ENCODE measurements around the gene METTL3.

Gene METTL3

DNA sequence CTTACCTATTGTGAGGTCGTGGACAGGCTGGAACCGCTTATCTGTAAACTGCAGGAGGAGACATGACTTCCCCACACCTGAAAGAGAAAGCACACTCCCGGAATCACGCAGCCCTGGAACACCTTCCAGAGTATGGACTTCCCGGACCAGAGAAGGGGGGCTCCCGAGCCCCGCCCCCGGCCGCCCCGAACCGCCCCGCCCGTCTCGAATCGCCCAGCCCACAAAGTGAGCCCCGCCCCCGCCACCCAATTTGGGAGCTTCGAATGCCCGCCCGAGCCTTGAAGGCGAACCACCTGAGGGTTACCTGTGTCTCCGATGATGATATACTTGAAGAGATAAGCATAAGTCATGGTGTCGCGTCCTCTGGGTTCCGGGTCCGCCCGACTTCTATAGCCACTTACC is 34.6 kb downstream of the METTL3 start:
- DNase-seq: peak; percentile 71 to 93 (median 86)

DNA sequence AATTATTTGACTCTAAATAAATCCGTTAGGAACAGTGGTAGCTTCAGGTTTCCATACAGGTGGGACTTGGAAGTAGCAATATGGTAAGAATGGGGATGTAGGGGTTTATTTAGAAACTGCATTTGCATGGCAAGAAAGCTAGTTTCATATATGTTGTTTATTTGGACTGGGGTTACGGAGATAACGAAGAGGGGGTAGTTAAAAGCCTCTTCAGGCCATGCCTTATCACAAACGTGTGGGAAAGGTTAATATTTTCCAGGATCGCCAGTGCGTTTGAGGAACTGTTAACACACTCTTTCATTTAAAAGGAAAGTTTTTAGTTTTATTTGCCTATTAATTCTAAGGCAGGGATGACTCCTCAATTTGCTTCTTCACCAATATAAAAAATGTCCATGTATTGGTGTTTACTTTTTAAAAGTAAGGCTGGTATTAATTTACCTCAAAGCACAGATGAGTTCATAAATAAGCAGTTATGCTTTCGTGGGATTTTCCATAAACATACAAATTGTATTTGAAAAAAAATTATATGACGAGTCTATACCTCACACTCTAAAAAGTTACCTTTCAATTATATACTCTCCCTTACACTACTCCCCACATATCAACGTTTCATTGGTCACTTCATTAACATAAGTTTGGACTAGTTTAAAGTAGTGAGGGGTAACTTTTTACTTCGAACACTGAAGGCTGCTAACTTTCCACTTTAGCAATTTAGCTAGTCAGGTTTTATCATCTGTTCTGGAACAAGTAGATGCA is 35.2 kb downstream of the METTL3 start:
- DNase-seq: no peak

DNA sequence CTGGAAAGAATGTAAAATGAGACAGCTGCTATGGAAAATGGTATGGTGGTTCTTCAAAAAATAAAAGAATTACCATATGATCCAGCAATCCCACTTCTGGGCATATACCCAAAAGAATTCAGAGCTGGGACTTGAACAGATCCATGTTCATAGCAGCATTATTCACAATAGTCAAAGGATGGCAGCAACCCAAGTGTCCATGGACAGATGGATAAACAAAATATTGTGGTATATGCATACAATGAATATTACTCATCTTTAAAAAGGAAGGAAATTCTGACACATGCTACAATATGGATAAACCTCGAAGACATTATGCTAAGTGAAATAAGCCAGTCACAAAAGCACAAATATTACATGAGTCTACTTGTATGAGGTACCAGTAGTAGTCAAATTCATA is 43.5 kb downstream of the METTL3 start:
- no peak for DNase-seq

DNA sequence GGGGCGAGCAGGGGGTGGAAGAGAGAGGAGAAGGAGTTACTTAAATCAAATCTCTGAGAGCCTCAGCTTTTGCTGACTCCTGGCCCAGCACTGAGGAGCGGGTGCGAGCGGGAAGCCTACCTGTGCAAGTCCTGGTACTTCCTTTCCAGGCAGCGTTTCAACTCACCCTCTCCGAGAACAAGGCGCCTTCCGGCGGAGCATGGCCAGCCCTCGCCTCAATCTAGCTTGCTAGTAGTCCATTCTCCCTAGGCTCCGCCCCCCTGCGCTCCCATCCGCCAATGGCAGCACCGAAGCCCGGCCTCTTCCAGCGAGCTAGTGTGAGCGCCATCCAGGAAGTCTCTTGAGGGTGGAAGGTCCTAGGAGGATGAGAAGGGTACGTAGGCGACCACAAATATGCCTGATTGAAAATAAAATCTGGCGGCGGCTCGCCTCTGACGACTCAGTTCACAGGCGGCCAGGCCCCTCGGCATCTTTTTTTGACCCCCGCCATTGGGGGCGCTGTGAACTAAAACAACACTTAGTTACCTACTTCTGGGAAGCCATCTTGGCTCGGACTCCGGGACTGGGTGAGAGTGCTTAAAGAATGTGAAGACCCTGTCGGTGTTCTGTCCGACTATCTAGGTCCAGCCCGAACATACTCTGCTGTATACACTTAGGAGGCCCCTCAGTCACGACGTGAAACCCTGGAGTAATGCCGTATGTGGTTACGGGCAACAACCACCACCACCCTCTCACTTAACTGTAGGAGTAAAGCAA is 55.0 kb downstream of the METTL3 start, which contains the start of gene CHD8:
Gene CHD8, minus strand, starts transcription at position 212 of the 756 bp plus-strand sequence. CDS start 24,480 bp downstream, outside the sequence.
- peak; percentile 99 to 100 (median 100) for DNase-seq

DNA sequence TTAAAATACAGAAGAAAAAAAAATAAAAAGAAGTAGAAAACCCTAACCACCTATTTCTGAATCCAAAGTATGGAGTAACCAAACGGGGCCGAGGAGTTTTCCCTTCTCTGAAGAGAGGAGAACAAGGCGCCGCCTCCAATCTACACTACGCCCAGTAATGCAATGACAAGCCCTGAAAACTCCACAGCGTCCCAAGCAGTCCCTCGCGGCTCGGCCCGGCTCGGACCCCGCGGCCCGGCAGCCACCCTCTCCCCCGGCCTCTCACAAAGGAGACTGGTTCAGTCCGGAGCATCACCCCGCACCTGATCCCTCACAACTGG is 55.6 kb downstream of the METTL3 start:
- DNase-seq: peak; percentile 44 to 65 (median 55)

DNA sequence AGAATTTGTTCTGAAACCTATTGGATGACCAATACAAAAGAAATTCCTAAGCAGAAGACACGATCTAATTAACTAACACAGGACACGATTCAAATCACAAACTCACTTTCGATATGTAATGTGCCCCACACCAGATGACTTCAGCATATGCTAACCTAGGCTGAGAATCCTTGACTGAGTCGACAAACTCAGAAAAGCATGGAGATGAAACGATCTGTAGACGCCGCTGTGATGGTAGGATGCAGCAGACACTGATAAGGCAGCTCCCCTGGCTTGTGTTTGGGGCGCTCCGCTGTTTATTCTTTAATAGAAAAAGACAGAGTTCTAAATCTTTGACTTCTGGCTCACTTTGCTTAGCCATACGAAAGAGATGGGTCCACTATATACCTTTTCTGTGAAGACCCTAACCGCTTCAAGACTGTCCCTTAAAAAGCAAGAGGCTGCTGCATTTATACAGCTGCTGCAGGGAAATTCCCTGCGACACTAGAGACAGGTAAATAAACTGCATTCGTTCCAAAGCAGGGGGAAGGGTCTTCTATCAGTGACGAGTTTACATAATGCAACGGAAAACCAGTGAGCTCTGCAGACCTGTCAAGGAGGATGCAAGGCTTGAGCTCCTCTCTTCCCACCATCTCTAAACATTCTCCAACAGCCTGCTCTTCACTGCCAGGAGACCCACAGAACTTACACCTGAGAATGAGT is 56.1 kb downstream of the METTL3 start:
- no peak for DNase-seq

DNA sequence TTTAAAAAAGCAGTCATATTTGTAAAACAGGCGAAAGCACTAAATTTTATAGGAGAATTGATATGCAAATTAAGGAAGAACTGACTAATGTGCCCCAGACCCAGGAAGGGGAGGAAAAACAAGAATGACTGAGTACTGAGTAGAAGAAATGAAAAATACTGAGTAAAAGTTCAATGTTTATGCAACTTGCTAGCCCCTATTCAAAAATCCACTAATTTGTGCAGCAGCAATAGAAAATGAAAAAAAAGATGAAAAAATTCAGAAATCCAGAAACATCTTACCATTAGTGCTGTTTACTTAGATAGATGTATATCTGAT is 61.3 kb downstream of the METTL3 start:
- no peak for DNase-seq
